Measurements from ENCODE around the gene INAFM1. TPM values are rescaled to one million over a fixed set of nuclear protein-coding genes. Genes with fewer than 3 reads are reported as not detected.

INAFM1 gene
- total RNA-seq, 1 donor: 2.5 TPM

GRCh38 chr19:47241919-47242577, 32.6 kb upstream of the INAFM1 start:
- H3K27me3 ChIP-seq (ENCODE audit: insufficient read depth, low read length): peaks cover 5% of the 10 kb centered on the region
- peaks cover 17% of the 10 kb centered on the region for H3K4me1 ChIP-seq (ENCODE audit: insufficient read depth, low read length)
- H3K4me3 ChIP-seq (ENCODE audit: insufficient read depth, low read length): no peak overlapping the region
- TF ChIP-seq, protein P1, sequence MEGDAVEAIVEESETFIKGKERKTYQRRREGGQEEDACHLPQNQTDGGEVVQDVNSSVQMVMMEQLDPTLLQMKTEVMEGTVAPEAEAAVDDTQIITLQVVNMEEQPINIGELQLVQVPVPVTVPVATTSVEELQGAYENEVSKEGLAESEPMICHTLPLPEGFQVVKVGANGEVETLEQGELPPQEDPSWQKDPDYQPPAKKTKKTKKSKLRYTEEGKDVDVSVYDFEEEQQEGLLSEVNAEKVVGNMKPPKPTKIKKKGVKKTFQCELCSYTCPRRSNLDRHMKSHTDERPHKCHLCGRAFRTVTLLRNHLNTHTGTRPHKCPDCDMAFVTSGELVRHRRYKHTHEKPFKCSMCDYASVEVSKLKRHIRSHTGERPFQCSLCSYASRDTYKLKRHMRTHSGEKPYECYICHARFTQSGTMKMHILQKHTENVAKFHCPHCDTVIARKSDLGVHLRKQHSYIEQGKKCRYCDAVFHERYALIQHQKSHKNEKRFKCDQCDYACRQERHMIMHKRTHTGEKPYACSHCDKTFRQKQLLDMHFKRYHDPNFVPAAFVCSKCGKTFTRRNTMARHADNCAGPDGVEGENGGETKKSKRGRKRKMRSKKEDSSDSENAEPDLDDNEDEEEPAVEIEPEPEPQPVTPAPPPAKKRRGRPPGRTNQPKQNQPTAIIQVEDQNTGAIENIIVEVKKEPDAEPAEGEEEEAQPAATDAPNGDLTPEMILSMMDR (IDR thresholded peaks at IDR 0.05; ENCODE audit: extremely low read depth, low read depth, low read length): no peak
- H3K9me3 ChIP-seq (ENCODE audit: low read depth, low read length): no peaks in the 10 kb centered on the region
- H3K27ac ChIP-seq (ENCODE audit: low read depth, low read length): no peak overlapping the region
- peak; percentile 62 for DNase-seq (ENCODE audit: insufficient read length, low spot score, missing footprints)
- H3K4me2 ChIP-seq (ENCODE audit: insufficient read depth, low read length): no peak overlapping the region
- no peaks in the 10 kb centered on the region for H3K79me2 ChIP-seq (ENCODE audit: insufficient read depth, low read length)
- H2AFZ ChIP-seq (ENCODE audit: low read length): no peak overlapping the region
- no peaks in the 10 kb centered on the region for H4K20me1 ChIP-seq (ENCODE audit: insufficient read depth, low read length)
- H3K36me3 ChIP-seq (ENCODE audit: insufficient read depth, low read length): no peaks in the 10 kb centered on the region

DNA sequence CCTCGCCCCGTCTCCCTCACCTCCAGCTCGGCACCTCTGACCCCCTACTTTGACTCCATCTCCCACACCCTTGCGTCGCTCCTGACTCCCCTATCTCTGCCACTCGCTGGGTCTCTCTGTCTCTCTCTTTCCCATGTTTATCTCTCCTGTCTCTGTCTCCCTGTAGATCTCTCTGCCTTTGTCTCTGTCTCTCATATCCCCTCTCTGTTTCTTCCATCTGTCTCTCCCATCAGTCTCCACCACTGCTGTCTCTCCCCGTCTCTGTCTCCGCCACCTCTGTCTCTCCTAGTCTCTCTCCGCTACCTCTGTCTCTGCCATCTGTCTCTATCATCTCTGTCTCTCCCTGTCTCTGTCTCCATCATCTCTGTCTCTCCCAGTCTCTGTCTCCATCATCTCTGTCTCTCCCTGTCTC, 31.3 kb upstream of the INAFM1 start:
- H3K27ac ChIP-seq (ENCODE audit: low read depth, low read length): peak overlapping the region; percentile 72
- H3K36me3 ChIP-seq (ENCODE audit: insufficient read depth, low read length): no peaks in the 10 kb centered on the region
- TF ChIP-seq, protein P1 (IDR thresholded peaks at IDR 0.05; ENCODE audit: extremely low read depth, low read depth, low read length): no peak
- no peaks in the 10 kb centered on the region for H3K9me3 ChIP-seq (ENCODE audit: low read depth, low read length)
- H3K27me3 ChIP-seq (ENCODE audit: insufficient read depth, low read length): peaks cover 5% of the 10 kb centered on the region
- no peak for DNase-seq (ENCODE audit: insufficient read length, low spot score, missing footprints)
- H3K4me1 ChIP-seq (ENCODE audit: insufficient read depth, low read length): peaks cover 17% of the 10 kb centered on the region
- H4K20me1 ChIP-seq (ENCODE audit: insufficient read depth, low read length): no peaks in the 10 kb centered on the region
- H2AFZ ChIP-seq (ENCODE audit: low read length): peak overlapping the region; percentile 49
- H3K4me3 ChIP-seq (ENCODE audit: insufficient read depth, low read length): peak overlapping the region; percentile 71
- no peaks in the 10 kb centered on the region for H3K79me2 ChIP-seq (ENCODE audit: insufficient read depth, low read length)
- H3K4me2 ChIP-seq (ENCODE audit: insufficient read depth, low read length): peak overlapping the region; percentile 83

- Histone ChIP-seq H3K27me3 (ENCODE audit: insufficient read depth, low read length) (peaks cover 5% of the 10 kb centered on the region), H3K4me3 (ENCODE audit: insufficient read depth, low read length) (peak overlapping the region; percentile 71), H3K4me2 (ENCODE audit: insufficient read depth, low read length) (peak overlapping the region; percentile 83), H2AFZ (ENCODE audit: low read length) (peak overlapping the region; percentile 74), H4K20me1 (ENCODE audit: insufficient read depth, low read length) (no peaks in the 10 kb centered on the region), H3K79me2 (ENCODE audit: insufficient read depth, low read length) (no peaks in the 10 kb centered on the region), H3K9me3 (ENCODE audit: low read depth, low read length) (no peaks in the 10 kb centered on the region), H3K36me3 (ENCODE audit: insufficient read depth, low read length) (no peaks in the 10 kb centered on the region), H3K4me1 (ENCODE audit: insufficient read depth, low read length) (peaks cover 17% of the 10 kb centered on the region), H3K27ac (ENCODE audit: low read depth, low read length) (peak overlapping the region; percentile 72)
- DNase-seq (ENCODE audit: insufficient read length, low spot score, missing footprints): peak; percentile 100
- TF ChIP-seq, protein P1 (IDR thresholded peaks at IDR 0.05; ENCODE audit: extremely low read depth, low read depth, low read length): peak; percentile 84
Observed at GRCh38 chr19:47243776-47244547, 30.7 kb upstream of the INAFM1 start.
